Skeletal muscle tissue (tissue), 4 donors: ENCODE results near the gene GTF2F1. TPM values are rescaled to one million over a fixed set of nuclear protein-coding genes. Genes with fewer than 3 reads are reported as not detected.
"Not testable (repeated sequence)": the region's sequence is repeated elsewhere in the genome, so short reads cannot be mapped to it uniquely, and the experiment has no call there.

Experiments
- H3K27ac ChIP-seq: one replicate; pipeline ENCODE4 v1.7.0; 2013; ENCODE audit warnings: mild to moderate bottlenecking, low read depth, low read length, inconsistent platforms
- H3K27me3 ChIP-seq, 3 donors: one replicate each; pipeline ENCODE4 v1.7.0; 2013; ENCODE audit warnings: low read length in 3 of 3; ENCODE audit not compliant: control insufficient read depth in 3 of 3, insufficient read depth in 3 of 3
- H3K36me3 ChIP-seq, 3 donors: one replicate each; pipeline ENCODE4 v1.7.0; 2013; ENCODE audit warnings: low read length in 3 of 3; ENCODE audit not compliant: control insufficient read depth in 3 of 3, insufficient read depth in 3 of 3
- H3K4me1 ChIP-seq, 3 donors: one replicate each; pipeline ENCODE4 v1.7.0; 2013; ENCODE audit warnings: low read length in 3 of 3, mild to moderate bottlenecking in 3 of 3; ENCODE audit not compliant: control insufficient read depth in 3 of 3, insufficient read depth in 3 of 3
- H3K4me3 ChIP-seq, 3 donors: one replicate each; pipeline ENCODE4 v1.7.0; 2013; ENCODE audit warnings: low read length in 3 of 3
- H3K9ac ChIP-seq, 3 donors: one replicate each; pipeline ENCODE4 v1.7.0; 2013; ENCODE audit warnings: low read length in 3 of 3, mild to moderate bottlenecking in 3 of 3, moderate library complexity in 2 of 3, low read depth in 1 of 3
- H3K9me3 ChIP-seq, 3 donors: one replicate each; pipeline ENCODE4 v1.7.0; 2013; ENCODE audit warnings: low read length in 3 of 3; ENCODE audit not compliant: control insufficient read depth in 3 of 3
- total RNA-seq: library from RNA; depleted of rRNA; stranded (reverse); fragments of >200 nt; gene quantifications from one replicate; pipeline ENCODE4 v1.2.3, GENCODE V29; 2014
- donor health status: Osteomylitis.

Gene GTF2F1
- total RNA-seq, 1 donor from 2014 or later: 36.5 TPM

DNA sequence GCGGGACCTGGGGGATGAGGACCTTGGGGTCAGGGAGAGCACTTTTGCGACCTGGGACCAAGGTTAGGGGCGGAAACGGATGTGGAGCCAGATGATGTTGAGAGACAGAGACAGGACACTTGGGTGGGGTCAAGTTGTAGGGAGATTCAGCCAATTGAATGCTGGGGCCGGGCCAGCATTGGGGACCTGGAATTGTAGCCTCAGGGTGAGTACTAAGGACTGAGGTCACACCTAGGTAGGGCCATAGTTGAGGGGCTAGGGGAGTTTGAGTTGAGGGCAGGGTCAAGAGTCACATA, 19.2 kb downstream of the GTF2F1 start:
- H3K27ac ChIP-seq: peak overlapping the region; percentile 56
- H3K27me3 ChIP-seq: no peaks in the 10 kb centered on the region
- H3K4me1 ChIP-seq: peaks cover 23 to 29% (median 27%) of the 10 kb centered on the region in 3 donors
- H3K9ac ChIP-seq: peak overlapping the region in 1 of 3 donors; percentile 11
- H3K36me3 ChIP-seq: peaks cover under 1 to 8% (median 1%) of the 10 kb centered on the region in 3 donors
- no peaks in the 10 kb centered on the region for H3K9me3 ChIP-seq
- H3K4me3 ChIP-seq: peak overlapping the region; percentile 38 to 60 (median 56)

- H3K27ac ChIP-seq: peak overlapping the region; percentile 99
- H3K4me3 ChIP-seq: peak overlapping the region; percentile 79 to 96 (median 94)
- no peaks in the 10 kb centered on the region for H3K9me3 ChIP-seq
- H3K4me1 ChIP-seq: peaks cover 23 to 28% (median 25%) of the 10 kb centered on the region in 3 donors
- peak overlapping the region; percentile 89 to 99 (median 92) for H3K9ac ChIP-seq
- H3K27me3 ChIP-seq: no peaks in the 10 kb centered on the region
- H3K36me3 ChIP-seq: peaks cover 5 to 13% (median 7%) of the 10 kb centered on the region in 3 donors
Observed at GRCh38 chr19:6373096-6373812, 19.7 kb downstream of the GTF2F1 start.

- Histone ChIP-seq H3K36me3 (peaks cover 10 to 19% (median 13%) of the 10 kb centered on the region in 3 donors), H3K9me3 (no peaks in the 10 kb centered on the region), H3K27ac (peak within 1 kb of the TSS; percentile 99), H3K27me3 (no peaks in the 10 kb centered on the region), H3K4me1 (peaks cover 19 to 23% (median 20%) of the 10 kb centered on the region in 3 donors), H3K9ac (peak within 1 kb of the TSS; percentile 89 to 99 (median 92)), H3K4me3 (peak within 1 kb of the TSS; percentile 89 to 96 (median 94))
Observed at GRCh38 chr19:6372594-6373095, 20.3 kb downstream of the GTF2F1 start, which contains the start of gene ALKBH7. TSS of gene ALKBH7 (plus strand) at chr19:6372794. CDS start at chr19:6372821, 27 bp downstream.

GRCh38 chr19:6364353-6364752, 28.6 kb downstream of the GTF2F1 start:
- Histone ChIP-seq H3K9me3 (no peaks in the 10 kb centered on the region), H3K9ac (no peak overlapping the region), H3K4me3 (no peak overlapping the region), H3K27me3 (no peaks in the 10 kb centered on the region), H3K27ac (no peak overlapping the region), H3K4me1 (peaks cover 3 to 8% (median 7%) of the 10 kb centered on the region in 3 donors), H3K36me3 (peaks cover 27 to 34% (median 33%) of the 10 kb centered on the region in 3 donors)

- Histone ChIP-seq H3K4me1 (peaks cover 10 to 17% (median 16%) of the 10 kb centered on the region in 3 donors), H3K36me3 (peaks cover 17 to 20% (median 18%) of the 10 kb centered on the region in 3 donors)
Observed at GRCh38 chr19:6362351-6362801, 30.6 kb downstream of the GTF2F1 start.

DNA sequence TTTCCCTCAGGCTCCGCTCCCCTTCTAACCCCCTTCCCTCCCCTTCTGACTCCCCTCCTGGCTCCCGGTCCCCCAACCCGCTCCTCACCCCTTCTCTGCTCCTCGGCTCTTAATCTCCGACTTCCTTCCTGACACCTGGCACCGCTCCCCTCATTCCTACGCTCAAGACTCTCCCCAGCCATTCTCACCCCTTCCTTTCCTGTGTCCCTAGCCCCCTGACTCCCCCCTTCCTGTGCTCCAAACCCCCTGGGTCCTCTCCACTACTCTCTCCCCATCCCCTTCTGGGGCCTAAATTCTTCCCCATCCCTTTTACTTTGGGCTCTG, 31.0 kb downstream of the GTF2F1 start:
- H3K4me3 ChIP-seq: peak overlapping the region; percentile 78 to 91 (median 83)
- H3K27me3 ChIP-seq: no peaks in the 10 kb centered on the region

More at GRCh38 chr19:6362351-6362801, 30.6 kb downstream of the GTF2F1 start:
- peak overlapping the region; percentile 77 for H3K27ac ChIP-seq
- peak overlapping the region; percentile 80 to 85 (median 85) for H3K9ac ChIP-seq
- no peaks in the 10 kb centered on the region for H3K27me3 ChIP-seq
- peak overlapping the region; percentile 78 to 91 (median 83) for H3K4me3 ChIP-seq
- H3K9me3 ChIP-seq: no peaks in the 10 kb centered on the region

DNA sequence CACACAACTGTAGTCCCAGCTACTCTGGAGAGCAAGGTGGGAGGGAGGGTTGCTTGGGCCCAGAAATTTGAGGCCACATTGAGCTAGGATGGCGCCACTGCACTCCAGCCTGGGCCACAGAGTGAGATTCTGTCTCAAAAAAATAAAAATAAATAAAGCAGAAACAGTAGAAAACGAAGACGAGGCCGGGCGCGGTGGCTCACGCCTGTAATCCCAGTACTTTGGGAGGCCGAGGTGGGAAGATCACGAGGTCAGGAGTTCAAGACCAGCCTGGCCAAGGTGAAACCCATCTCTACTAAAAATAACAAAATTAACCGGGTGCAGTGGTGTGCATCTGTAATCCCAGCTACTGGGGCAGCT, 32.1 kb downstream of the GTF2F1 start:
- peak overlapping the region; percentile 77 for H3K27ac ChIP-seq
- peak overlapping the region; percentile 49 to 91 (median 51) for H3K4me3 ChIP-seq
- H3K9ac ChIP-seq: peak overlapping the region in 2 of 3 donors; percentile 10 to 85
- H3K36me3 ChIP-seq: peaks cover 7 to 11% (median 10%) of the 10 kb centered on the region in 3 donors
- not testable (repeated sequence) for H3K27me3 ChIP-seq, H3K9me3 ChIP-seq
- H3K4me1 ChIP-seq: peaks cover 10 to 17% (median 16%) of the 10 kb centered on the region in 3 donors

More for the DNA sequence above, 31.0 kb downstream of the GTF2F1 start:
- H3K9me3 ChIP-seq: no peaks in the 10 kb centered on the region
- peaks cover 16 to 19% (median 18%) of the 10 kb centered on the region in 3 donors for H3K36me3 ChIP-seq
- peak overlapping the region; percentile 80 to 85 (median 85) for H3K9ac ChIP-seq
- H3K27ac ChIP-seq: peak overlapping the region; percentile 77
- peaks cover 10 to 17% (median 16%) of the 10 kb centered on the region in 3 donors for H3K4me1 ChIP-seq

DNA sequence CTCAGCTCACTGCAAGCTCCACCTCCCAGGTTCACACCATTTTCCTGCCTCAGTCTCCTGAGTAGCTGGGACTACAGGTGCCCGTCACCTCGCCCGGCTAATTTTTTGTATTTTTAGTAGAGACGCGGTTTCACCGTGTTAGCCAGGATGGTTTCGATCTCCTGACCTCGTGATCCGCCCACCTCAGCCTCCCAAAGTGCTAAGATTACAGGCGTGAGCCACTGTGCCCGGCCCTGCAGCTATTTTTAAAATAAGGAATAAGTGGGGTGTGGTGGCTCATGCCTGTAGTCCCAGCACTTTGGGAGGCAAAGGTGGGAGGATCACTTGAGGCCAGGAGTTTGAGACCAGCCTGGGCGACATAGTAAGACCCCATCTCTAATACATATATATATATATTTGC, 32.5 kb downstream of the GTF2F1 start:
- H3K27ac ChIP-seq, H3K4me3 ChIP-seq, H3K9ac ChIP-seq, H3K27me3 ChIP-seq, H3K36me3 ChIP-seq, H3K9me3 ChIP-seq: not testable (repeated sequence)
- peaks cover 10 to 17% (median 16%) of the 10 kb centered on the region in 3 donors for H3K4me1 ChIP-seq

DNA sequence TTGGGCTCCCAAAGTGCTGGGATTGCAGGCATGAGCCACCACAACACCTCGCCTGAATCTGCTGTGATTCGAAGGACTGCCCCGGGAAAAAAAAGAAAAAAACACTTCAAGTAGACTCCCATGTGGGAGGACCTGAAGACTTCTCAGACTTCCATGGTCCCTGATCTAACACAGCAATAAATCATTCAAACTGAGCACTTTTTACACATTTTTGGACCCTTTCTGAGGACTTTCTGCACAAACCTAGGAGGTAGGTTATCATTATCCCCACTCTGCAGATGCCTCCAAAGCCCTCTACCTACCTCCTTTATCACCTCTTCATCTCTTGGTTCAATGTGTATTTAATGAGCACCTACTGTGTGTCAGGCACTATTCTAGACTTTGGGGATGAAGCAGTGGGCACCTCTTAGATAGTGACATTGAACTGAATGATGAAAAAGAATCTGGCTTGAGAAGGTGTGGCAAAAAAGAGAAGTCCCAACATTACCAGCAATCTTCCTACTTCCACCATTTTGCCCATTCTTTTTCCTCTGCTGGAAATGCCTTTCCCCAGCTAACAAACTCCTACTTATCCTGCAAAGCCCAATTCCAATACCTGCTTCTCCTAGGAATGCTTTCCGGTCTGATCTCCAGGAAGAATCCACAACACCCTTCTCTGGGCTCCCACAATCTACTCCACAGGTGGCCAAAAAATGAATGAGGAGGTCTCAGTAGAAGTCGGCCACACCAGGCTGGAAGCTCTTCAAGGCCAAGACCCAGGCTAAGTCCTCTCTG, 33.2 kb downstream of the GTF2F1 start:
- no peaks in the 10 kb centered on the region for H3K9me3 ChIP-seq
- H3K4me1 ChIP-seq: peaks cover 10 to 17% (median 16%) of the 10 kb centered on the region in 3 donors
- no peaks in the 10 kb centered on the region for H3K27me3 ChIP-seq
- no peak overlapping the region for H3K4me3 ChIP-seq
- peaks cover 0 to 5% (median 4%) of the 10 kb centered on the region in 3 donors for H3K36me3 ChIP-seq
- H3K9ac ChIP-seq: no peak overlapping the region
- no peak overlapping the region for H3K27ac ChIP-seq
